Pons (tissue), 1 donor: ENCODE results near the gene ADAMTS15.

ENCODE experiments used
- DNase-seq: peaks from one replicate; pipeline ENCODE4 v3.0.0-alpha.2; 2016; ENCODE audit warnings: low spot score

The ADAMTS15 gene

GRCh38 chr11:130448416-130449309, at the start of gene ADAMTS15:
Gene ADAMTS15 (plus strand): TSS chr11:130448645. CDS start chr11:130448974, 329 bp downstream.
- DNase-seq = no peak

- DNase-seq = no peak
These were observed 49.2 kb upstream of the ADAMTS15 start for GRCh38 chr11:130399196-130399595.

- DNase-seq = no peak
These were observed 47.5 kb upstream of the ADAMTS15 start for GRCh38 chr11:130400781-130401483.

- DNase-seq = no peak
These were observed 45.9 kb upstream of the ADAMTS15 start for GRCh38 chr11:130402570-130402969.

GRCh38 chr11:130403271-130403804, 45.1 kb upstream of the ADAMTS15 start:
- peak; percentile 55 for DNase-seq

- no peak for DNase-seq
These were observed 44.5 kb upstream of the ADAMTS15 start for GRCh38 chr11:130403967-130404366.

DNA sequence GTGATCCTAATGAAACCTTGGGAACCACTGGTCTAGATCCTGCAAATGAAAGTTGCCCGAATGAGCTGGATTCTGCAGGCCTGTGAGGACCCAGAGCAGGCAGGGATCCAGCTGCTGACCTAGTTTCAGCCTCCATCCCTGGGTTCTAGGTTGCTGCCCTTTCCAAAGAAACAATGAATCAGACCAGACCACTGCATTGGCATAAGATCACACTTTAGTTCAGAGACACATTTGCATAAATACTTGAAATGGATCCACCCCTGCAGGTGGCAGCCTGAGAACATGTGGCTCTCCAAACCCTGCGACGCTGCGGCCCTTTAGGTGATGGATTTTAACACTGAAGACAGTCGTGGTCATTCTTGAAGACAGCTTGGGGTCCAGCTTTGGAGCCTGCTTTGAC, 43.7 kb upstream of the ADAMTS15 start:
- no peak for DNase-seq

DNA sequence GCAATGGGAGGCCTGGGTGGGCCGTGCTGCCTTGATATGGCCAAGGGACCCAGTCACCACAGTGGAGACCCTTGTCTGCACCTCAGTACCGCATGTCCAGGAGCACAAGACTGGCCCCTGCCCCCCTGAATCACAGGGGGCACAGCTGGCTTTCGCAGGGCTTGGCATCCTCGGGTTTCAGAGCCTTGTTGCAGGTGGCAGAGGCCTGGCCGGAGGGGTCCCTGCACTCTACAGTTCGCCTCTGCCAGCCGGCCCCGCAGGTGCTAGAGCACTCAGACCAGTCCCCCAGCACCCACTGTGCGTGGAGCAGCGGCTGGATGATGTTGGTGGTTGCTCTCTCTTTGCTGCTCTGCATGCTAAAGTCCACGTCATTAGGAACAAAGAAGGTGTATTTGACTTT, 43.0 kb upstream of the ADAMTS15 start:
- no peak for DNase-seq

DNA sequence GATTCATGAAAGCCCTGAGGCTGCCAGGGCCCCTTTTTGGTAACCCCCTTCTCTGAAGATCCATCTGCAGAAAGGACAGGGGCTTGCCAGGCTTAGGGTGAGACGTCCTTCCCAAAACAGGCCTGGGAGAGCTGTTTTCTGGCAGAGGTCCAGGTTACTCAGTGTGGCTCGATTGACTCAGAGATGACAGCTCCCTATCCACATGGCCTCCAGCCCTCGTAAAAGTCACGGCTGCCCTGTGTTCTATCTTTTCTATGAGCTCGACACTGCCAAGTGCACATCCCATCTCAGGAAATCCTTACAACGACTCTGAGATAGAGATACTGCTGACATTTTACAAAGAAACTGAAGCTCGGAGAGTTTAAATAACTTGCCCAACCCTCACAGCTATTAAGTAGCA, 40.5 kb upstream of the ADAMTS15 start:
- DNase-seq = no peak

- no peak for DNase-seq
These were observed 40.0 kb upstream of the ADAMTS15 start for GRCh38 chr11:130408401-130408890.

GRCh38 chr11:130408901-130409300, 39.5 kb upstream of the ADAMTS15 start:
- no peak for DNase-seq

DNA sequence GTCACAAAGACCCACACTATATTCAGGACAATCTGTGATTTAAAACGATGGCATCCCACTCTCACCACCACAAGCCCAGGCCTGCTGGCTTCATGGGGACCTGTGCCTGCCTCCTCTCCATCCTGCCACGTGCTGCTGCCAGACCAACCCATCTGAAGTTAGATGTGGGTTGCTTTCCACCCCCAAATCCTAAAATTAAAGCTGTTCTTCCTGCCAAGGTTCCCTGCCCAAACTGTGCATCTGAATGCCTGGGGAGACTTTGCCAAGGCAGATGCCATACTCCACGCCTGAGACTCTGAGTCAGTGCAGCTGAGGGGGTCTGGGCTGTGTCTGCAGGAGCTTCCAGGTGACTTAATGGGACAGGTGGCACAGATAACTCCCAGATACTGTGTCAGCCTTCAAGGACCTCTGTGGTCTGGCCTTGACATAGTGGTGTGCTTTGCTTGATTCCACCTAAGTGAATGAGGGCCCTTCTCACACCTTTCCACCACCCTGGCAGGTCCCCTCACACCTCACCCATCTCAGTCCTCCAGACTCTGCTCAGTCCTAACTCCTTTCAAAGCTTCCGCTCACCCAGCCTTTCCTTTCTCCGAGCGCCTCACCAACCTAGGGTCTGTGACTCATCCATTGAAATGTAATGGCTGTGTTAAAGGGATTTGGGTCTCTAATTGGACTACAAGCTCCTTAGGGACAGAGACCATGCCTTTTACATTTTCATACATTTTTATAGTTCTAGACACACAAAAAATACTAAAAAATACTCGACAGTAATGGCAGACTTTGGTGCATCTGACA, 38.7 kb upstream of the ADAMTS15 start:
- DNase-seq = no peak

- DNase-seq = no peak
These were observed 37.2 kb upstream of the ADAMTS15 start for GRCh38 chr11:130411223-130411622.

DNA sequence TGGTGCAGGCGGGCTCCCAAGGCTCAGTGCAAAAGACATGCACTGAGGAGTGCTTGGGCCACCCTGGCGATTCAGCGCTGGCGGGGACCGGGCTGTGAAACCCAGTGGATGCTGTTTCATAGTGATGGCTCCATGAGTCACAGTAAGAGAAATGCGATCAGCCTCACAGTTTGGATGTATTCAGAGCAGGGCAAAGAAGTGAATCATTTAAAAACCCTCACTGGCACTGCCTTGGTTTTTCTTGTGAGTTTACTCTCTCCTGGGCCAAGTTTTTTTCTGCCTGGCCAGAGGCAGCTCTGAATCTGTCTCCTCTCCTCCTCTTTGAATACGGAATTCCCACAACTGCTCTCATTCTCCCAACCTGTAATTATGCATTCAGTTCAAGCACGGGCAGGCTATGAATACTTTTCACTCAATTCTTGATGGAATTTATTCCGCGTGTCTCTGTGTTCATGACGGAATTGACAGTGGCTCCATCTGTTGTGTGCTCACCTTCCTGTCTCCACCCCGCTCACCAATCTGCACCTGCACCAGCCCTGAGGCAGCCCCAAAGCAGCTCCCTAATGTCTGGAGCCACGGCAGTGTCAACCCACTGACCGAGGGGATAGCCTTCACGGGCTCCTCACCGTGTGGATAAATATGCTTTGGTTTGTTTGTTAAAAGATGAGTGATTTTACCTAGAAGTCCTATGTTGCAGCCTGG, 34.9 kb upstream of the ADAMTS15 start:
- DNase-seq = no peak

DNA sequence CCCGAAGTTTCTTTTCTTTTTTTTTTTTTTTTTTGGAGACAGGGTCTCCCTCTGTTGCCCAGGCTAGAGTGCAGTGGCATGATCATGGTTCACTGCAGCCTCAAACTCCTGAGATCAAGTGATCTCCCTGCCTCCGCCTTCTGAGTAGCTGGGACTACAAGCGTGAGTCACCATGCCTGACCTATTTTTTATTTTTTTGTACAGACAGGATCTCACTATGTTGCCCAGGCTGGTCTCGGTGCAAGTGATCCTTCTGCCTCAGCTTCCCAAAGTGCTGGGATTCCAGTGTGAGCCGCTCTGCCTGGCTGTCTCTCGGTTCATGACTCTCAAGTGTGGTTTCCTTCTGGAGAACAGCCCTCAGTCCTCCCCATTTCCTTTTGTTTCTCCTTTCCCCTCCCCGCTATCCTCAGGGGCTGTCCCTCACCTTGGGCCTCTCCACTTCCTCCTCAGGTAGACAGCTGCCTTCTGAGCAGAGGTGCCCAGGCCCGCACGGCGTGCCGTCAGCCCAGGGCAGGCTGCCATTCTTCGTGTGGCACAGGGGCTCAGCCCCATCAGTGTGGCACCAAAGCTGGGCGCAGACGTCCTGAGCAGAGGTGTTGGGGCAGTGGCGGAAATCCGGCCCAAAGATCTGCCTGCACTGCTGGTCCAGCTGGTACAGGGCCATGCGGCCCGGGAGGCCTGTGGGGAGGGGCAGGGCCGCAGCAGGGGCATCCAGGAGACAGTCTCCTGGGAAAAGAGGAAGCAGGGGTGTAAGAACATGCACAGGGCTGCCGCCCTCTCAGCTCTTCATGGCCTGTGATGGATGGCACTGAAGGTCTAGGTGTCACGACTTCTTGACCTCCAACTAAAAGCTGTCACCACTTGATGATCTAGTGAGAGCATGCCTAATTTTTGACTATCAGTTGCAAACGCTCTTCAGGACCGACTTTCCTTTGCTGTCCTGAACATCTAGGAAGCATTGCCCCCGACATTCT, 34.1 kb upstream of the ADAMTS15 start:
- DNase-seq = no peak

DNA sequence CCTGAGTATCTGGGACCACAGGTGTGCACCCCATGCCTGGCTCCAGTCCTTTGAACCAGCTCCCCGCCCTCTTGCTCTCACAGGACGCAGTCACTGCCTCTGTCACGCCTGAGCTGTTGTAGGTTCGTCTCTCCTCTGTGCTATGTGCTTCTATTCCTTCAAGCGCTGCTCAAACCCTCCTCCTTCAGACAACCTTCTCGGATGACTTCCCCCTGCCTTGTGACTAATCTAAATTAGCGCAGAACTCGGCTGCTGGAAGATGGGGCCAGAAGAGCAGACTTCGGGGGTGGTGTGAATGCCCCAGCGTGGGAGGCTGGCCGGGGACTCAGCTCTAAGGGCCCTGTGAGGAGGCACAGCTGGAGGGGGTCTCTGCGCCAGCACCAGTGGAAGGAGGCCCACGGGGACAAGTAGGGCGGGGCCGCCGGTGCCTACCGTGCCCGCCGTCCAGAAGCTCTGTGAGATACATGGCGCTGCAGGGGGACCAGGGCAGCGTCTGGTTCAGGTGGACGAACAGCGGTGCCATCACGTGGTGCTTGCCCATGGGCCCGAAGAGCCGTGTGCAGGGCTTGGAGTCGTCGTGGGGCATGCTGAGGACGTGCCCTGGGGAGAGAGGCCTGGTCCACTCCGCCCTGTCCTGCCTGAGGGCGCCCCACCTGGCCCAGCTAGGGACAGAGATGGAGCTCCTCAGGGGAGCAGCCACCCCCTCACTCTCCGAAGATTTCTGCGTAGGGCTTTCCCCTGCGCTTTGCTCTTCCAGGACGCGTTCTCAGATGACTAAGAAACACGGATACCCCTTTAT, 32.5 kb upstream of the ADAMTS15 start:
- no peak for DNase-seq

GRCh38 chr11:130416530-130416882, 31.9 kb upstream of the ADAMTS15 start:
- no peak for DNase-seq

- DNase-seq = no peak
These were observed 31.5 kb upstream of the ADAMTS15 start for GRCh38 chr11:130416906-130417305.

DNA sequence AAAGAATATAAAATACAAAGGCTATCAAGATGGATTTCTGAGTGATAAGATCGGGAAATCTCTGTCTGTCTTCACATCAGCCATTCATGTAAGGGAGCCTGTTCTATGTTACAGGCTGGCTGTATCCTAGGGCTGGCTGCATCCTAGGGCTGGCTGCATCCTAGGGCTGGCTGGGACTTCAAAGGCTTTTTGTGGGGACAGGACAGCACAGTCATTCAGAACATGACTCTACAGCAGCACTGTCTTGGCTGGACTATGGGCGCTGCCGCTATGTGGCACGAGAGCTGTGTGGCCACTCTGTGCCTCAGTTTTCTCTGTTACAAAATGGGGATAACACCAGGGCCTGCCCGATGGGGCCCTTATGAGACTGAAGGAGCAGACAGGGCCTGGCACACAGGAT, 30.2 kb upstream of the ADAMTS15 start:
- DNase-seq = peak; percentile 88
